ENCODE data around the gene NRG2.
A peak's percentile ranks its signal among the peaks of the same experiment; 100 is the strongest.

DNA sequence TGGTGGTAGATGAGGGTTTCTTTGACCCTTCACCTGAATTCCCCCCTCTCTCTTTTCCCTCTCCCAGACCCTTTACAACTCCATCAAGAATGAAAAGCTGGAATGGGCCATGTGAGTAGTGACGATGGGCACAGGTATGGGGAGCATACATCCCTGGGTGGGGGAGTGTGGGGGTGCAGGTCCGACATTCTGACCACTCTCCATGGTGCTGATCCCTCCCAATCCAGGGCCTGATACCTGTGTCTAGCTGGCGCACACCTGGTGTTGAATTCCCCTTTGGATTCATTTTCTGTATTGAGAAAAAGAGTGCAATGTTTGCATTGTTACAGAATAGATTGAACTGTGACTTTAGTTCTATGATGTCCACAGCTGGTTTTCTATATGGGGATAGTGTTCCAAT is 207.4 kb downstream of the NRG2 start:
- TF ChIP-seq, protein P1, sequence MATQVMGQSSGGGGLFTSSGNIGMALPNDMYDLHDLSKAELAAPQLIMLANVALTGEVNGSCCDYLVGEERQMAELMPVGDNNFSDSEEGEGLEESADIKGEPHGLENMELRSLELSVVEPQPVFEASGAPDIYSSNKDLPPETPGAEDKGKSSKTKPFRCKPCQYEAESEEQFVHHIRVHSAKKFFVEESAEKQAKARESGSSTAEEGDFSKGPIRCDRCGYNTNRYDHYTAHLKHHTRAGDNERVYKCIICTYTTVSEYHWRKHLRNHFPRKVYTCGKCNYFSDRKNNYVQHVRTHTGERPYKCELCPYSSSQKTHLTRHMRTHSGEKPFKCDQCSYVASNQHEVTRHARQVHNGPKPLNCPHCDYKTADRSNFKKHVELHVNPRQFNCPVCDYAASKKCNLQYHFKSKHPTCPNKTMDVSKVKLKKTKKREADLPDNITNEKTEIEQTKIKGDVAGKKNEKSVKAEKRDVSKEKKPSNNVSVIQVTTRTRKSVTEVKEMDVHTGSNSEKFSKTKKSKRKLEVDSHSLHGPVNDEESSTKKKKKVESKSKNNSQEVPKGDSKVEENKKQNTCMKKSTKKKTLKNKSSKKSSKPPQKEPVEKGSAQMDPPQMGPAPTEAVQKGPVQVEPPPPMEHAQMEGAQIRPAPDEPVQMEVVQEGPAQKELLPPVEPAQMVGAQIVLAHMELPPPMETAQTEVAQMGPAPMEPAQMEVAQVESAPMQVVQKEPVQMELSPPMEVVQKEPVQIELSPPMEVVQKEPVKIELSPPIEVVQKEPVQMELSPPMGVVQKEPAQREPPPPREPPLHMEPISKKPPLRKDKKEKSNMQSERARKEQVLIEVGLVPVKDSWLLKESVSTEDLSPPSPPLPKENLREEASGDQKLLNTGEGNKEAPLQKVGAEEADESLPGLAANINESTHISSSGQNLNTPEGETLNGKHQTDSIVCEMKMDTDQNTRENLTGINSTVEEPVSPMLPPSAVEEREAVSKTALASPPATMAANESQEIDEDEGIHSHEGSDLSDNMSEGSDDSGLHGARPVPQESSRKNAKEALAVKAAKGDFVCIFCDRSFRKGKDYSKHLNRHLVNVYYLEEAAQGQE (IDR thresholded peaks at IDR 0.05; ENCODE audit: insufficient read depth in 1 of 2, low read depth in 2 of 2, low read length in 2 of 2), result peak; percentile 74 to 90
- TF ChIP-seq POLR2AphosphoS5 (IDR thresholded peaks at IDR 0.05; ENCODE audit: low read depth, low read length), result no peak
- TF ChIP-seq SIN3A (IDR thresholded peaks at IDR 0.05; ENCODE audit: borderline replicate concordance, insufficient read depth, low read length), result no peak
- no peak for TF ChIP-seq TAF1 (IDR thresholded peaks at IDR 0.05; ENCODE audit: borderline replicate concordance, insufficient read depth, low read length)

Measured in PFSK-1 (cell line).